D721Med (cell line): ENCODE results near the gene GNAT1.

Experiments
- DNase-seq: peaks from one replicate; pipeline ENCODE4 v3.0.0; 2011; ENCODE audit warnings: low spot score; ENCODE audit not compliant: insufficient read length
- FAIRE-seq: peaks from 2 replicates; lab custom pipeline; 2011; peaks lifted over from hg19 to GRCh38; lab: Jason Lieb, UNC
- CTCF ChIP-seq: IDR thresholded peaks from 2 replicates; pipeline ENCODE4 v1.5.1; 2012; ENCODE audit warnings: mild to moderate bottlenecking, control low read depth; ENCODE audit not compliant: insufficient read depth; ENCODE audit errors: missing control alignments

GNAT1 gene

DNA sequence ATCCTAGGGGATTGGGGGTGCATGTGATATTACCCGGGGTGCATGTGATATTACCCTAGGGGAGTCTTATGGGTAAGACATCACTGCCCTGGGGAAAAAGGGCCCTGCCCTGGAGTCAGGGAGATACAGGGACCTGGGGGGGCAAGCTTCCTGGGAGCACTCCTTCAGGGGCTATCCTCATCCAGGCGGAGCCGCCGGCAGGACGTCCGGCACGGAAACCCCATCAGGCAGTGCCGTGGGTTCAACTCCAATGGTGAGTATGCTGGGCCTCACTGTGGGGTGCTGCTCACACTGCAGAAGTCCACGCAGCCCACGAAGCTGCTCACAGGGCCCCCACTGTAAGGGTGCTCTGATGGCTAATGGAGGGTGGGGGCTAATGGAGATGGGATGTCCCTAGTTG lies 5.3 kb upstream of the GNAT1 start:
- FAIRE-seq (no peak), DNase-seq (no peak)
- no peak for TF ChIP-seq CTCF

- FAIRE-seq (no peak), DNase-seq (no peak)
- no peak for TF ChIP-seq CTCF
These were observed 3.7 kb upstream of the GNAT1 start for GRCh38 chr3:50187750-50188149.

DNA sequence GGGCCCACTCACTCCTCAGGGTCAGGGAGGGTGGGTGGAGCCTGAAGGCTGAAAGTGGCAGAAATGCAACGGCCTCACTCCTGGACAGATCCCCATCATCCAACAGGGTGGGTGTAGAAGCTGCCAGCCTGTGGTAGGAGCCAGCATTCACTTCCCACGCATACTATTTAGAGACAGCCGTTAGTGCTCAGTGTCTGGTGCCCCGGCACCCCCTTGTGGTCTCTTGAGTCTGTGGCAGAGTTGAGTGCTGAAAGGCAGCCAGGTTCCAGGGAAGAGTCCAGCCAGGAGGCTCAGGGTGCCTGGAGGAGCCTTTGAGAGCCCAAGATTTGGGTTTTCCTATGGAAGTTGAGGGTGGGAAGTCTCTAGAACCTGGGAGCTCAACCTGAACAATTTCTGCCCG lies 2.1 kb upstream of the GNAT1 start:
- TF ChIP-seq CTCF = peak; percentile 84
- FAIRE-seq = no peak

GRCh38 chr3:50189989-50190388 lies 1.4 kb upstream of the GNAT1 start:
- DNase-seq (no peak), FAIRE-seq (no peak)
- TF ChIP-seq CTCF = no peak

More for the DNA sequence above, 2.1 kb upstream of the GNAT1 start:
- DNase-seq = no peak

DNA sequence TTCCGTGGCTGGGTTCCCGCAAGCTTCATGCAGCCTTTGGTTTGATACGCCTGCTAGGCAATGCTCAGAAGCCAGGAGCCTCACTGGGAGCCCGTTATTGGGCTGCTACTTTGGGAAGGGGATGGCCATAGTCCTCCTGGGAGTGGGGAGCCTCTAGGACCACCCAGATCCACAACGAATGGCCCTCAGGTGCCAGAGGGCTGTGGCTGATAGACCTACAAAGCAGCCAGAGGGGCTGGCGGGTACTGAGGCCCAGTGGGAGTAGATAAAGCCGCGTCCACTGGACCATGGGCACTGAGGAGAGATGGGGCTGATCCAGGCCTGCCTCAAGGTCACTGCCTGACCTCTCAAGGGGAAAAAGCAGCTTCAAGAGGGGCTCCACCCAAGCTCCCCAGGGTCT lies 714 bp downstream of the GNAT1 start:
- no peak for DNase-seq
- no peak for TF ChIP-seq CTCF
- FAIRE-seq = no peak

GRCh38 chr3:50192689-50193141 lies 1.3 kb downstream of the GNAT1 start:
- DNase-seq (peak; percentile 92), FAIRE-seq (peak; percentile 46)
- peak; percentile 83 for TF ChIP-seq CTCF

- no peak for DNase-seq
- TF ChIP-seq CTCF = no peak
- FAIRE-seq = no peak
These were observed 1.9 kb downstream of the GNAT1 start for GRCh38 chr3:50193286-50193685.
